Body of pancreas (tissue), 4 donors: ENCODE results near the gene ALPP. TPM values are rescaled to one million over a fixed set of nuclear protein-coding genes. Genes with fewer than 3 reads are reported as not detected.

Experiments
- ATAC-seq: fragments of 150-250 bp; one replicate; pipeline ENCODE4 v1.9.1; 2016
- DNase-seq, 4 donors: peaks; one replicate each; pipeline ENCODE4 v3.0.0-alpha.2; 2019
- H3K27ac ChIP-seq, 4 donors: fragments of 200-600 bp; sonication (generic); 1 replicate in 3 of 4; 2 replicates in 1 of 4; pipeline versions ENCODE4 v1.5.1 to v1.6.1; 2016 to 2019; ENCODE audit warnings: mild to moderate bottlenecking in 1 of 4, mixed read lengths in 1 of 4, moderate library complexity in 1 of 4
- H3K27me3 ChIP-seq, 2 donors: fragments of 200-600 bp; sonication (generic); one replicate each; pipeline ENCODE4 v1.6.0; 2016; ENCODE audit warnings: mild to moderate bottlenecking in 1 of 2
- H3K36me3 ChIP-seq, 2 donors: fragments of 200-600 bp; sonication (generic); replicated peaks in 1 of 2; 2 replicates each; pipeline ENCODE4 v1.5.1; 2016; ENCODE audit warnings: low read depth in 2 of 2; ENCODE audit not compliant: insufficient read depth in 1 of 2
- H3K4me1 ChIP-seq: fragments of 200-600 bp; sonication (generic); one replicate; pipeline ENCODE4 v1.6.0; 2016
- H3K4me3 ChIP-seq, 2 donors: fragments of 200-600 bp; sonication (generic); 1 replicate in 1 of 2; 2 replicates in 1 of 2; pipeline ENCODE4 v1.5.1; 2016 to 2019
- H3K9me3 ChIP-seq, 3 donors: fragments of 200-600 bp; sonication (generic); 1 replicate in 2 of 3; 2 replicates in 1 of 3; pipeline ENCODE4 v1.5.1; 2016
- CTCF ChIP-seq, 7 experiments: fragments of 450-650 bp in 4 of 7; fragments of 200-600 bp in 3 of 7; sonication (generic) in 3 of 7; IDR thresholded peaks; one replicate each; pipeline ENCODE4 v1.5.1; 2016 to 2019; ENCODE audit warnings: antibody characterized with exemption in 7 of 7
- POLR2A ChIP-seq, 3 donors: fragments of 450-650 bp; IDR thresholded peaks; one replicate each; pipeline ENCODE4 v1.6.1; 2016; ENCODE audit warnings: antibody characterized with exemption in 3 of 3, mild to moderate bottlenecking in 2 of 3
- WGBS, 2 donors: methylation state at CpG; one replicate each; pipeline ENCODE4 v1.1.5; 2017; 5-methylcytosine and 5-hydroxymethylcytosine counted together
- intact Hi-C: fragments of 100-400 bp; cut with DNase I; formaldehyde crosslinking; loops from one replicate; pipeline ENCODE4 v1.15.1; 2023
- total RNA-seq, 2 donors: library from RNA; depleted of rRNA; stranded (reverse); fragments of >200 nt; gene quantifications; one replicate each; pipeline ENCODE4 v1.1.0, GENCODE V29; 2016

The ALPP gene
- total RNA-seq, 2 donors from 2014 or later = 0.52 TPM; not detected in 1

GRCh38 chr2:232351686-232352510 is 26.7 kb upstream of the ALPP start:
- Histone ChIP-seq H3K4me3 (no peak overlapping the region), H3K36me3 (no peaks in the 10 kb centered on the region), H3K27ac (no peak overlapping the region), H3K4me1 (peaks cover 20% of the 10 kb centered on the region), H3K27me3 (peaks cover 0 to 31% of the 10 kb centered on the region in 2 donors), H3K9me3 (no peaks in the 10 kb centered on the region)
- 8 to 50% methylated on average over 13 to 68 of the region's 73 CpGs for WGBS, 2 donors
- DNase-seq = no peak
- ATAC-seq = no peak
- no peak for TF ChIP-seq POLR2A (IDR thresholded peaks at IDR 0.05)
- TF ChIP-seq CTCF (IDR thresholded peaks at IDR 0.05) = no peak
- intact Hi-C loops = no loop called here

GRCh38 chr2:232352511-232353091 is 25.9 kb upstream of the ALPP start:
- H3K27ac ChIP-seq = no peak overlapping the region
- intact Hi-C loops = no loop called here
- peaks cover 20% of the 10 kb centered on the region for H3K4me1 ChIP-seq
- H3K27me3 ChIP-seq = peaks cover 0 to 31% of the 10 kb centered on the region in 2 donors
- no peak for TF ChIP-seq POLR2A (IDR thresholded peaks at IDR 0.05)
- no peak for TF ChIP-seq CTCF (IDR thresholded peaks at IDR 0.05)
- no peaks in the 10 kb centered on the region for H3K36me3 ChIP-seq
- H3K4me3 ChIP-seq = no peak overlapping the region
- DNase-seq (no peak), ATAC-seq (no peak)
- no peaks in the 10 kb centered on the region for H3K9me3 ChIP-seq
- WGBS, 2 donors = 42% methylated on average over 35 of the region's 39 CpGs; no CpG with 5 or more reads in 1 of the 2 donors

GRCh38 chr2:232353096-232353495 is 25.5 kb upstream of the ALPP start:
- TF ChIP-seq POLR2A (IDR thresholded peaks at IDR 0.05) (no peak), CTCF (IDR thresholded peaks at IDR 0.05) (no peak)
- Histone ChIP-seq H3K27me3 (peaks cover 0 to 31% of the 10 kb centered on the region in 2 donors), H3K4me1 (peaks cover 20% of the 10 kb centered on the region), H3K36me3 (no peaks in the 10 kb centered on the region), H3K4me3 (no peak overlapping the region), H3K9me3 (no peaks in the 10 kb centered on the region), H3K27ac (no peak overlapping the region)
- ATAC-seq (no peak), DNase-seq (no peak)
- WGBS, 2 donors = 80 to 81% methylated on average over 2 to 8 of the region's 8 CpGs
- intact Hi-C loops = no loop called here

- peaks cover 0 to 31% of the 10 kb centered on the region in 2 donors for H3K27me3 ChIP-seq
- no peak overlapping the region for H3K4me3 ChIP-seq
- H3K4me1 ChIP-seq = peaks cover 20% of the 10 kb centered on the region
- no peaks in the 10 kb centered on the region for H3K9me3 ChIP-seq
- no peak overlapping the region for H3K27ac ChIP-seq
- no peaks in the 10 kb centered on the region for H3K36me3 ChIP-seq
- ATAC-seq (no peak), DNase-seq (no peak)
- intact Hi-C loops = no loop called here
- TF ChIP-seq POLR2A (IDR thresholded peaks at IDR 0.05) = no peak
- TF ChIP-seq CTCF (IDR thresholded peaks at IDR 0.05) = no peak
- WGBS, 2 donors = 78 to 82% methylated on average over 6 to 7 of the region's 7 CpGs
These were observed 24.9 kb upstream of the ALPP start for GRCh38 chr2:232353660-232354059.
